ENCODE measurements around the gene ALG9.

The ALG9 gene

GRCh38 chr11:111762981-111763643 is 108.3 kb downstream of the ALG9 start:
- DNase-seq = no peak

- no peak for DNase-seq
Observed at GRCh38 chr11:111762526-111762925, 108.9 kb downstream of the ALG9 start.

GRCh38 chr11:111761036-111761435 is 110.3 kb downstream of the ALG9 start:
- DNase-seq = no peak

DNA sequence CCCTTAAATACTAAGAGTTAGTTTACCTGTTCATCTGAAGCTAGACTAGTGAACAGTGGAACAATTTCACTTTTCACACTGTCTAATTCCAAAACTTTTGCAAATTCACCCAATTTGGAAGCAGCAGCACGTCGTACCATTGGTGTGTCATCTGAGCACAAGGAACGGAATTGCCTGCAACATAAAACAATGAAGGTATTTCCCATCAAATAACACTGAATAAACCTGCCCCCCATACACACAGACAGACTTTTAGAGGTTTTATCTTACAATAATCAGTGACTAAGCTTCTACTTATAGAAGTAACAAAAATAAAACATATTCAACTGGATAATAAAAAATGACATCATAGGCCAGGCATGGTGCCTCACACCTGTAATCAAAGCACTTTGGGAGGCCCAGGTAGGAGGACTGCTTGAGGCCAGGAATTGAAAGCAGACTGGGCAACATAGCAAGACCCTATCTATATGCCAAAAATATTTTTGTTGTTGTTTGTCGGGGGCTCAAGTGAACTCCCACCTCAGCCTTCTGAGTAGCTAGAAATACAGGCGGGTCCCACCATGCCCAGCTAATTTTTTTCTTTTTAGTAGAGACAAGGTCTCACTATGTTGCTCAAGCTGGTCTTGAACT is 111.5 kb downstream of the ALG9 start:
- no peak for DNase-seq

DNA sequence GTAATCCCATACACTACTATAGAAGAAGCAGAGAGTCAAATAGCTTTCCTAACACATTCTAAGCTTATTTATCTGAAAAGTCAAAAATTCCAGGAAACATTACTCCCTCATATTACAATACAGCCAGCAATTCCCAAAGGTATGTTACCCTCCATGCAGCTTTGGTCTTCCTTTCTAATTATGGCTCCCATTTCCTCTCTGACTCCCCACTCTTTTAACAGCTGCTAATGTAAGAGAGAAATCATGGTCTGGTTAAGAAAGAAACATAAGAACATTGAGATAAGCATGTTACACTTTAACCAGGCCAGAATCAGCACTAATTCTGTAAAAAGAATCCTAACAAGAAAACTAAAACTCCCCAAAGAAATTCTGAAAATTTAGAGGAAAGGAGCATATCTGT is 112.0 kb downstream of the ALG9 start:
- no peak for DNase-seq

- no peak for DNase-seq
Observed at GRCh38 chr11:111756097-111756496, 115.3 kb downstream of the ALG9 start.

GRCh38 chr11:111749646-111750045 is 121.7 kb downstream of the ALG9 start:
- DNase-seq = no peak

DNA sequence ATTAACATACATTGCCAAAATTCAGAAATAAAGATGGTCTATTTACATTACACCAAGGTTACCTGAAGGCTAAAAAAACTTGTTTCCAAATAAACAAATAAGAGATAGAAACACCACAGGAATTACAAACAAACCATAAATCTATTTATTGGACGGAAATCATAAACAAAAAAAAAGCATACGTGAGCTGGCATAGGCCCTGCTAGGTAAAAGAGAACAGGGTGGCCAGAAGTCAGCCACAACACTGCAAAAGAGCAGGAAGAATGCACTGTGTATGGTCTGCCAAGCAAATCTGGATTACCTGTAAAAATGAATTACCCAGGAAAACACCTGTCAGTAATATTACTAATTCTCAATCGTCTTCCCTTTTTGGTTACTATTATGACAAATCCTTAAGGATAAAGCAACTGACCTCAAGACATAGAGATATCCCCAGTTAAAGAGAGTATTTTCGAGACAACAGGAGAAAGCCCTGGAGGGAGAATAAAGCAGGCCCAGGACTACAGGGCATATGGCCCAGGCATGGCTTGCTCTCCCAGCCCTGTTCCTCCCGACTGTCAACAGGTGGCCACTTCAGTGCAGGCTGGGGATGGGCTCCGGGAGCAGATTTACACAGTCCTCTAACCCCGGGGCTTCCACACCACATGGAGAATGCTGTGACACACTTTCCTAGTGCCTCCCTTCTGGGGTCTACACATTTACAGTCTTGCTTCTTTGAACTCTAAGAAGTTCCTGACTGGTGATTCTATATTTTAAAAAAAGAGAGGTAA is 123.2 kb downstream of the ALG9 start:
- DNase-seq = no peak

GRCh38 chr11:111745719-111746504 is 125.5 kb downstream of the ALG9 start:
- DNase-seq = no peak

- no peak for DNase-seq
Observed at GRCh38 chr11:111743700-111744099, 127.7 kb downstream of the ALG9 start.

DNA sequence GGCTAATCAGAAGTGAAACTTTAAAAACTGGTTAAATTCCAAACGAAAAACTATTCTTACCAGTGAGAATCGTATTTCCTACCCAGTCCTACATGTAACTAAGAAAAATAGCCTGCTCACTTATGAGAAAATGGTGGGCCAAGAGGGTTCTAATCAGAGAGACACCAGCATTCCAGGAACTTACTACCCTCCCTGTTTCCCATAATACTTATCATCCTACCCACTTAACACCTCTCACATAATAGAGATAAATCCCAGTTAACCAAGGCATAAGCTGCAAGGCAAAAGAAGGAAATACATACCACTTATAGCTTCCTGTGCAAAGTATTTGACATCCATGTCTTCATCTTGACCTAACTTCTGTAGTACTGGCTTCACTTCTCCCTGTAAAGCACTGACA is 129.6 kb downstream of the ALG9 start:
- no peak for DNase-seq

DNA sequence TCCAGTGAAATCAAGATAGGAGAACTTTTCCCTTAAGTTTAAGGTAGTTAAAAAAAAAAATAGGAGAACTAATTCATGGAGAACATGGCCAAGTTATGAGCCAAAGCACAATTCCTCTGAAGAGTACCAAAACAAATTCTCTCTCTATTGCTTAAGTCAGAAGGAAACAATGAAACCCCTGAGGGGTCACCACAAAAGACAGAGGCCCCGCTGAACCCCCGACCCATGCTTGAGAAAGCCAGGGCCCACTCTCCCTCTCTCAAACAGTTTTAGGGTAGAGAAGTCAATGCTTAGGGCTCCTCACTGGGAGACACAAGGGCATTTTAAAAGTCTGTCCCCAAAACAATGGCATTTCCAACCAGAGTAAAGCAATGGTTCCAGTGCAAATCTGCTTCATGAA is 132.1 kb downstream of the ALG9 start:
- no peak for DNase-seq

DNA sequence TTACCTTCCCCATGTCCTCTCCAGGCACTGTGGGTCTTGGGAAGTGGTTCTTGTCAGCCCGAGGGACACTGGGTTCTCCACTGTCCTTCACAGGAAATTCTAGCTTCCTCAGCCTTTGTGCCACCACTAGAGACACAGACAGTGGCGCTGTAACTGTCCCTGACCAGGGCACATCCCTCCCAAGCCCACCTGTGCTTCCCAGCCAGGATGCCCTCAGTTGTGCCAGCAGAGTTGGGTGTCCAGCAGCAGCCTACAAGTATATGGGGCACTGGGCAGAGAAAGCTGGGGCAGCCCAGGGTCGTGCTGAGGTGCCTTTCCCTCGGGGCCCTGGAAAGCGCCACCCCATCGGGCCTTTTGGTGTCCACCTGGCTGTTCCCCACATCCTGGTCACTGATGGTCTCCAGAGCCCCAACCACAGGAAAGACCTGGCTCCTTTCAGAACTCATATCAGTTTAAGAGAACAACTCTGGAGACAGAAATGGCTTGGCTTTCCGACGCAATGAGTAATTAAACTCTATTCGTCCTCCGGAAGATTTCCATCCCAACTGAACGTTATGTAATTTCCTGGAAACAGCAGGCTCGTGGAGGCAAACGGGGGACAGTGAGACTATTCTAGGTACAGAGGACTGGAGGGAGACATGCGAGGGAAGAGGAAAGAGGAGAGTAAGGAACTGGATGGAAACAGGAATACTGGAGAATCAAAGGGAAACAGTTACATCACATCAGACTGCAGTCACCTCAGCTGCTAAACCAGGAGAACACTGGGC is 133.8 kb downstream of the ALG9 start:
- no peak for DNase-seq

DNA sequence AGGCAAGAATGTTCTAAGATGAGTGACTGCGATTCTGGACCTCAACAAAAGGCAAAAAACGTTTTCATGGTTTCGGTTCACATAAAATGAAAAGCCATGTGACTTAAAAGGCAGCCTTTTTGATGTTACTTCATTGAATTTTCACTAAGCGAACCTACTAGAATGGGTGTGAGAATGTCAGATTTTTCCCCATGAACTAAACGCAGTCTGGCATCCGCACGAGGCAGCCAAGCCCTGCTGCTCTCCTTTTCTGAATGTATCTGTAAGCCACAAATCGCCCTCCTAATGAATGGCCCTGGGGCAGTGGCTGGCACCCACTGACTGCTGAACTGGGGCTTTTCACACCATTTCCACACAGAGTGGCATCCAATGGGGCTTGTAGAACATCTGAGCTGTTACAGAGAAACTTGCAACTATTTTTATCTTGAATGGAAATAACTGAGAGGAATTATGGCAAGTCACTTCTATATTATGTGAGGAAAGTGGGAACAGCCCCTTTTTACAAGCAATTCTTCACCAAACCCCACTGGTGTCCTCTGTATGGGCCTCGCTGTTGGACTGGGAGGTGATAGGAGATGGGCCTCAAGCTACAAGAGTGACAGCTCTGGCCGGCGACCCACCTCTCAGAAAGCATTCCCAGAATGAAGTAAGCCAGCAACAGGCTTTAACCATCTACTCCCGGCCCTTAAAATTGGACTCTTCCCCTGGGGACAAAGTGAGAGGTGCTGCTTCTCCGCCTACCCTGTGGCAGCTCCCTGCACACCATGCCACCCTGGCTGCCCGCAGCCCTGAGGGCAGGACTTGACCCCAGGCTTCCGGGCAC is 134.5 kb downstream of the ALG9 start:
- no peak for DNase-seq
